ENCODE results near the gene CCT3.

GRCh38 chr1:156372876-156373275 lies 34.8 kb upstream of the CCT3 start:
- TF ChIP-seq GABPA (IDR thresholded peaks at IDR 0.05; ENCODE audit: low read depth) (no peak), NFIC (IDR thresholded peaks at IDR 0.05; ENCODE audit: low read depth, low read length) (no peak), MXI1 (IDR thresholded peaks at IDR 0.05; ENCODE audit: low read depth, low read length) (no peak), CTCF (IDR thresholded peaks at IDR 0.05 in 2 of 3, conservative IDR thresholded peaks at IDR 0.05 in 1 of 3; ENCODE audit: control insufficient read depth in 2 of 3, extremely low read depth in 1 of 3, insufficient read depth in 1 of 3, low read depth in 3 of 3, low read length in 3 of 3) (no peak), SRF (IDR thresholded peaks at IDR 0.05; ENCODE audit: low read depth in 2 of 2, low read length in 2 of 2) (no peak), ZNF687 (IDR thresholded peaks at IDR 0.05) (no peak), POLR2A (IDR thresholded peaks at IDR 0.05; ENCODE audit: low read depth, low read length) (no peak), ZNF592 (IDR thresholded peaks at IDR 0.05) (no peak), CBFB (IDR thresholded peaks at IDR 0.05; ENCODE audit: low read depth) (no peak), REST (IDR thresholded peaks at IDR 0.05; ENCODE audit: low read depth, low read length) (no peak), USF2 (IDR thresholded peaks at IDR 0.05; ENCODE audit: borderline replicate concordance, low read depth, low read length) (no peak), SMAD1 (IDR thresholded peaks at IDR 0.05; ENCODE audit: low read depth, partially characterized antibody) (no peak), SMARCA5 (IDR thresholded peaks at IDR 0.05) (no peak)
- TF ChIP-seq, protein P1, sequence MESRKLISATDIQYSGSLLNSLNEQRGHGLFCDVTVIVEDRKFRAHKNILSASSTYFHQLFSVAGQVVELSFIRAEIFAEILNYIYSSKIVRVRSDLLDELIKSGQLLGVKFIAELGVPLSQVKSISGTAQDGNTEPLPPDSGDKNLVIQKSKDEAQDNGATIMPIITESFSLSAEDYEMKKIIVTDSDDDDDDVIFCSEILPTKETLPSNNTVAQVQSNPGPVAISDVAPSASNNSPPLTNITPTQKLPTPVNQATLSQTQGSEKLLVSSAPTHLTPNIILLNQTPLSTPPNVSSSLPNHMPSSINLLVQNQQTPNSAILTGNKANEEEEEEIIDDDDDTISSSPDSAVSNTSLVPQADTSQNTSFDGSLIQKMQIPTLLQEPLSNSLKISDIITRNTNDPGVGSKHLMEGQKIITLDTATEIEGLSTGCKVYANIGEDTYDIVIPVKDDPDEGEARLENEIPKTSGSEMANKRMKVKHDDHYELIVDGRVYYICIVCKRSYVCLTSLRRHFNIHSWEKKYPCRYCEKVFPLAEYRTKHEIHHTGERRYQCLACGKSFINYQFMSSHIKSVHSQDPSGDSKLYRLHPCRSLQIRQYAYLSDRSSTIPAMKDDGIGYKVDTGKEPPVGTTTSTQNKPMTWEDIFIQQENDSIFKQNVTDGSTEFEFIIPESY (IDR thresholded peaks at IDR 0.05), result no peak

Measured in GM12878 (cell line).